HEK293 (cell line): Measurements from ENCODE around the gene RXFP4.
A peak's percentile ranks its signal among the peaks of the same experiment; 100 is the strongest.

Experiments
- CTCF ChIA-PET: fragments of 350-600 bp; formaldehyde crosslinking; extraction: SDS; loops from one replicate; lab custom pipeline; 2021; ENCODE audit warnings: antibody characterized with exemption; lab: Yijun Ruan, JAX
- POLR2A ChIA-PET: fragments of 300-600 bp; formaldehyde crosslinking; extraction: SDS; loops from one replicate; lab custom pipeline; 2020; ENCODE audit warnings: antibody characterized with exemption, inconsistent platforms; lab: Yijun Ruan, JAX
- H3K27ac ChIP-seq: fragments of 200-500 bp; sonication (Bioruptor generic); 2 replicates; pipeline ENCODE4 v1.5.1; 2014; ENCODE audit warnings: low read depth, low read length, control low read depth, inconsistent platforms; ENCODE audit errors: extremely low read depth
- H3K36me3 ChIP-seq, 2 experiments: fragments of 200-500 bp in 1 of 2; sonication (Bioruptor generic) in 1 of 2; 1 replicate in 1 of 2; 2 replicates in 1 of 2; pipeline ENCODE4 v1.5.1; 2014 to 2017; ENCODE audit warnings: inconsistent platforms in 2 of 2, low read length in 2 of 2; ENCODE audit not compliant: control insufficient read depth in 2 of 2, insufficient read depth in 1 of 2
- H3K4me1 ChIP-seq: fragments of 200-500 bp; sonication (Bioruptor generic); 2 replicates; pipeline ENCODE4 v1.5.1; 2014; ENCODE audit warnings: mild to moderate bottlenecking, low read length, inconsistent platforms; ENCODE audit not compliant: control insufficient read depth, insufficient read depth
- H3K4me3 ChIP-seq: 2 replicates; pipeline ENCODE4 v1.5.1; 2011; ENCODE audit warnings: low read depth, mild to moderate bottlenecking, control low read depth, low read length, moderate library complexity
- H3K9me3 ChIP-seq: fragments of 200-500 bp; sonication (Bioruptor generic); 2 replicates; pipeline ENCODE4 v1.5.1; 2014; ENCODE audit warnings: low read depth, low read length, inconsistent platforms; ENCODE audit not compliant: control insufficient read depth, insufficient read depth
- CTCF ChIP-seq: fragments of 450-650 bp; formaldehyde crosslinking; IDR thresholded peaks from 2 replicates; pipeline ENCODE4 v1.5.1; 2016; ENCODE audit warnings: missing biosample characterization, missing genetic modification characterization
- GLIS1 ChIP-seq: fragments of 450-650 bp; formaldehyde crosslinking; IDR thresholded peaks from 2 replicates; pipeline ENCODE4 v1.5.1; 2016; ENCODE audit warnings: missing biosample characterization, missing genetic modification characterization
- GLIS2 ChIP-seq: fragments of 450-650 bp; formaldehyde crosslinking; IDR thresholded peaks from 2 replicates; pipeline ENCODE4 v1.5.1; 2016; ENCODE audit warnings: missing biosample characterization, missing genetic modification characterization
- KLF16 ChIP-seq: fragments of 450-650 bp; formaldehyde crosslinking; IDR thresholded peaks from 2 replicates; pipeline ENCODE4 v1.5.1; 2017; ENCODE audit warnings: missing biosample characterization, missing genetic modification characterization
- KLF9 ChIP-seq: fragments of 450-650 bp; formaldehyde crosslinking; IDR thresholded peaks from 2 replicates; pipeline ENCODE4 v1.5.1; 2016; ENCODE audit warnings: missing biosample characterization, missing genetic modification characterization, low read depth
- MZF1 ChIP-seq: fragments of 450-650 bp; formaldehyde crosslinking; IDR thresholded peaks from 2 replicates; pipeline ENCODE4 v1.5.1; 2017; ENCODE audit warnings: missing biosample characterization, missing genetic modification characterization, borderline replicate concordance
- PRDM4 ChIP-seq: fragments of 450-650 bp; formaldehyde crosslinking; IDR thresholded peaks from 2 replicates; pipeline ENCODE4 v1.5.1; 2017; ENCODE audit warnings: missing biosample characterization, missing genetic modification characterization
- ZBTB49 ChIP-seq: fragments of 450-650 bp; formaldehyde crosslinking; IDR thresholded peaks from 2 replicates; pipeline ENCODE4 v1.5.1; 2016; ENCODE audit warnings: missing biosample characterization, missing genetic modification characterization, low read depth
- ZFP3 ChIP-seq: fragments of 450-650 bp; formaldehyde crosslinking; IDR thresholded peaks from 2 replicates; pipeline ENCODE4 v1.5.1; 2016; ENCODE audit warnings: low read depth, missing biosample characterization, missing genetic modification characterization
- ZNF133 ChIP-seq: fragments of 450-650 bp; formaldehyde crosslinking; IDR thresholded peaks from 2 replicates; pipeline ENCODE4 v1.5.1; 2016; ENCODE audit warnings: missing biosample characterization, missing genetic modification characterization
- ZNF146 ChIP-seq: fragments of 450-650 bp; formaldehyde crosslinking; IDR thresholded peaks from 2 replicates; pipeline ENCODE4 v1.5.1; 2016; ENCODE audit warnings: missing biosample characterization, missing genetic modification characterization
- ZNF214 ChIP-seq: fragments of 450-650 bp; formaldehyde crosslinking; IDR thresholded peaks from 2 replicates; pipeline ENCODE4 v1.5.1; 2017; ENCODE audit warnings: missing biosample characterization, mild to moderate bottlenecking, missing genetic modification characterization, borderline replicate concordance
- ZNF223 ChIP-seq: fragments of 450-650 bp; formaldehyde crosslinking; IDR thresholded peaks from 2 replicates; pipeline ENCODE4 v1.5.1; 2016; ENCODE audit warnings: missing biosample characterization, missing genetic modification characterization
- ZNF24 ChIP-seq: fragments of 450-650 bp; formaldehyde crosslinking; IDR thresholded peaks from 2 replicates; pipeline ENCODE4 v1.5.1; 2016; ENCODE audit warnings: missing biosample characterization, missing genetic modification characterization
- ZNF248 ChIP-seq: fragments of 450-650 bp; formaldehyde crosslinking; IDR thresholded peaks from 2 replicates; pipeline ENCODE4 v1.5.1; 2017; ENCODE audit warnings: missing biosample characterization, missing genetic modification characterization
- ZNF341 ChIP-seq: fragments of 450-650 bp; formaldehyde crosslinking; IDR thresholded peaks from 2 replicates; pipeline ENCODE4; 2016; ENCODE audit warnings: low read depth, missing biosample characterization, missing genetic modification characterization
- ZNF362 ChIP-seq: fragments of 450-650 bp; formaldehyde crosslinking; IDR thresholded peaks from 2 replicates; pipeline ENCODE4 v1.5.1; 2016; ENCODE audit warnings: missing biosample characterization, missing genetic modification characterization
- ZNF549 ChIP-seq: fragments of 450-650 bp; IDR thresholded peaks from 2 replicates; pipeline ENCODE4 v1.5.1; 2018; ENCODE audit warnings: missing biosample characterization, missing genetic modification characterization, mild to moderate bottlenecking, inconsistent platforms, moderate library complexity
- ZNF558 ChIP-seq: fragments of 450-650 bp; formaldehyde crosslinking; IDR thresholded peaks from 2 replicates; pipeline ENCODE4 v1.5.1; 2016; ENCODE audit warnings: missing biosample characterization, missing genetic modification characterization
- ZNF610 ChIP-seq: fragments of 450-650 bp; formaldehyde crosslinking; IDR thresholded peaks from 2 replicates; pipeline ENCODE4 v1.5.1; 2016; ENCODE audit warnings: missing biosample characterization, missing genetic modification characterization, borderline replicate concordance
- ZNF621 ChIP-seq: fragments of 450-650 bp; formaldehyde crosslinking; IDR thresholded peaks from 2 replicates; pipeline ENCODE4 v1.5.1; 2017; ENCODE audit warnings: missing biosample characterization, missing genetic modification characterization
- ZNF837 ChIP-seq: fragments of 450-650 bp; formaldehyde crosslinking; IDR thresholded peaks from 2 replicates; pipeline ENCODE4 v1.5.1; 2016; ENCODE audit warnings: missing biosample characterization, missing genetic modification characterization
- ZNF843 ChIP-seq: fragments of 450-650 bp; formaldehyde crosslinking; IDR thresholded peaks from 2 replicates; pipeline ENCODE4 v1.5.1; 2016; ENCODE audit warnings: missing biosample characterization, missing genetic modification characterization
- TF ChIP-seq, protein P1 (sequence below): fragments of 450-650 bp; formaldehyde crosslinking; conservative IDR thresholded peaks from 2 replicates; pipeline ENCODE4 v1.5.1; 2016; ENCODE audit warnings: low read depth, missing biosample characterization, missing genetic modification characterization
- TF ChIP-seq, protein P2 (sequence below): fragments of 450-650 bp; formaldehyde crosslinking; IDR thresholded peaks from 2 replicates; pipeline ENCODE4 v1.5.1; 2017; ENCODE audit warnings: missing biosample characterization, missing genetic modification characterization

The RXFP4 gene

DNA sequence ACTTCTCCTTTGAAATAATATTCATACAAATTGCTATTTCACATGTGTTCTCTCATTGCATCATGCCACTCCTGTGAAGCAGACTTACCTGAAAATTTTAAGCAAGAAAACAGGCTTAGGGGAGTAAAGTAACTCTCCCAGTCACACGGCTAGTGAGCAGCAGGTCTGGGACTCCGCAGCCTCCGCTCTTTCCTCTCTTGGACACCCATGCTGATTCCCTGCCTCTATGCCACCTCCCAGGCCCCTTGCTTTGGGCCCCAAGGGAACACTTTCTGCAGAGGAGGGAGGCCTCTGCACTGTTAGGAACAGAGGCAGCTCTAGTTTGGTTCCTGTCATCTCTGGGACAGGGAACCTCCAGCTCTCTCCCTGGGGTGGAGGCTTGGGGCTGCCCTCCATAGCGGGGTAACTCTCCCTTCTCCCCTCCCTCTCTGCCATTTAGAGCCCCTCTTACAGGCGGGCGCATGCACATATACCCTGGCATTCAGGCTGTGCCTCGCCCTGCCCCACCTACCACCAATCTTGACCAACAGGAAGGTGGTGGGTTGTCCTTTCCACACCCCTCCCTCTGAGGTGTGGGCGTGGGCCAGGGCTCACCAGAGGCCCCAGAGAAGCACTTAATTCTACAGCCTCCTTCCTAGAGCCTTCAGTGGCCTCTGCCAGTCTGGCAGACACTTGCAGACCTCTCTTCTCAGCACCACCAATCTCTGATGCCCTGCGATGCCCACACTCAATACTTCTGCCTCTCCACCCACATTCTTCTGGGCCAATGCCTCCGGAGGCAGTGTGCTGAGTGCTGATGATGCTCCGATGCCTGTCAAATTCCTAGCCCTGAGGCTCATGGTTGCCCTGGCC, at the start of gene RXFP4:
Gene RXFP4 (plus strand): TSS at position 646 of the 852 bp plus-strand sequence. CDS start 72 bp downstream, at position 718.
- Histone ChIP-seq H3K36me3 (peaks cover 0 to 3% of the 10 kb centered on the region in 2 experiments; a peak in 1 of 3 replicates), H3K4me3 (no peak within 1 kb of the TSS), H3K9me3 (no peaks in the 10 kb centered on the region), H3K27ac (peak within 1 kb of the TSS; percentile 81), H3K4me1 (peaks cover 19% of the 10 kb centered on the region)
- POLR2A ChIA-PET, result interaction anchor here (1.1 to 2.1 kb wide), 6 partner anchors 9 to 48 kb away, joined by 3 to 12 read pairs (median 6); partner anchors contain the start of gene ARHGEF2
- CTCF ChIA-PET, result interaction anchor here (1.1 to 5.3 kb wide), 5 partner anchors 37 to 155 kb away, joined by 5 to 104 read pairs (median 10); partner anchors contain the start of gene ARHGEF2
- no peak for TF ChIP-seq KLF16 (tag by site-specific recombination)
- no peak for TF ChIP-seq ZNF146
- no peak for TF ChIP-seq ZBTB49
- peak; percentile 56 for TF ChIP-seq GLIS2 (tag by site-specific recombination)
- peak; percentile 62 for TF ChIP-seq GLIS1 (tag by site-specific recombination)
- TF ChIP-seq PRDM4 (tag by site-specific recombination), result no peak
- TF ChIP-seq ZNF843 (tag by site-specific recombination), result 0 out of 2 replicates have a peak, but pooled peaks have one; percentile 3
- no peak for TF ChIP-seq ZNF133 (tag by site-specific recombination)
- no peak for TF ChIP-seq ZNF214 (tag by site-specific recombination)
- TF ChIP-seq, protein P1, sequence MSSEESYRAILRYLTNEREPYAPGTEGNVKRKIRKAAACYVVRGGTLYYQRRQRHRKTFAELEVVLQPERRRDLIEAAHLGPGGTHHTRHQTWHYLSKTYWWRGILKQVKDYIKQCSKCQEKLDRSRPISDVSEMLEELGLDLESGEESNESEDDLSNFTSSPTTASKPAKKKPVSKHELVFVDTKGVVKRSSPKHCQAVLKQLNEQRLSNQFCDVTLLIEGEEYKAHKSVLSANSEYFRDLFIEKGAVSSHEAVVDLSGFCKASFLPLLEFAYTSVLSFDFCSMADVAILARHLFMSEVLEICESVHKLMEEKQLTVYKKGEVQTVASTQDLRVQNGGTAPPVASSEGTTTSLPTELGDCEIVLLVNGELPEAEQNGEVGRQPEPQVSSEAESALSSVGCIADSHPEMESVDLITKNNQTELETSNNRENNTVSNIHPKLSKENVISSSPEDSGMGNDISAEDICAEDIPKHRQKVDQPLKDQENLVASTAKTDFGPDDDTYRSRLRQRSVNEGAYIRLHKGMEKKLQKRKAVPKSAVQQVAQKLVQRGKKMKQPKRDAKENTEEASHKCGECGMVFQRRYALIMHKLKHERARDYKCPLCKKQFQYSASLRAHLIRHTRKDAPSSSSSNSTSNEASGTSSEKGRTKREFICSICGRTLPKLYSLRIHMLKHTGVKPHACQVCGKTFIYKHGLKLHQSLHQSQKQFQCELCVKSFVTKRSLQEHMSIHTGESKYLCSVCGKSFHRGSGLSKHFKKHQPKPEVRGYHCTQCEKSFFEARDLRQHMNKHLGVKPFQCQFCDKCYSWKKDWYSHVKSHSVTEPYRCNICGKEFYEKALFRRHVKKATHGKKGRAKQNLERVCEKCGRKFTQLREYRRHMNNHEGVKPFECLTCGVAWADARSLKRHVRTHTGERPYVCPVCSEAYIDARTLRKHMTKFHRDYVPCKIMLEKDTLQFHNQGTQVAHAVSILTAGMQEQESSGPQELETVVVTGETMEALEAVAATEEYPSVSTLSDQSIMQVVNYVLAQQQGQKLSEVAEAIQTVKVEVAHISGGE (tag by site-specific recombination), result no peak
- TF ChIP-seq ZNF223 (tag by site-specific recombination), result no peak
- no peak for TF ChIP-seq ZNF837 (tag by site-specific recombination)
- no peak for TF ChIP-seq ZNF24
- TF ChIP-seq CTCF (tag by site-specific recombination), result no peak
- TF ChIP-seq ZNF362 (tag by site-specific recombination), result no peak
- TF ChIP-seq ZFP3, result no peak
- no peak for TF ChIP-seq ZNF558 (tag by site-specific recombination)
- TF ChIP-seq ZNF341 (tag by site-specific recombination), result peak; percentile 84
- TF ChIP-seq ZNF248, result no peak
- peak; percentile 67 for TF ChIP-seq KLF9 (tag by site-specific recombination)
- TF ChIP-seq MZF1, result no peak
- TF ChIP-seq ZNF621 (tag by site-specific recombination), result no peak
- TF ChIP-seq, protein P2, sequence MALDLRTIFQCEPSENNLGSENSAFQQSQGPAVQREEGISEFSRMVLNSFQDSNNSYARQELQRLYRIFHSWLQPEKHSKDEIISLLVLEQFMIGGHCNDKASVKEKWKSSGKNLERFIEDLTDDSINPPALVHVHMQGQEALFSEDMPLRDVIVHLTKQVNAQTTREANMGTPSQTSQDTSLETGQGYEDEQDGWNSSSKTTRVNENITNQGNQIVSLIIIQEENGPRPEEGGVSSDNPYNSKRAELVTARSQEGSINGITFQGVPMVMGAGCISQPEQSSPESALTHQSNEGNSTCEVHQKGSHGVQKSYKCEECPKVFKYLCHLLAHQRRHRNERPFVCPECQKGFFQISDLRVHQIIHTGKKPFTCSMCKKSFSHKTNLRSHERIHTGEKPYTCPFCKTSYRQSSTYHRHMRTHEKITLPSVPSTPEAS (tag by site-specific recombination), result no peak
- TF ChIP-seq ZNF549, result no peak
- no peak for TF ChIP-seq ZNF610
